Nephron progenitor cell (in vitro differentiated cells): ENCODE measurements around the gene PNCK.

Source experiments
- DNase-seq: peaks from one replicate; pipeline ENCODE4 v3.0.0; 2021
- H3K27ac Mint-ChIP-seq: 2 replicates; pipeline ENCODE4 v1.8.0; 2021; ENCODE audit warnings: mild to moderate bottlenecking, moderate library complexity, mixed read lengths
- H3K27me3 Mint-ChIP-seq: 2 replicates; pipeline ENCODE4 v1.8.0; 2021; ENCODE audit warnings: mild to moderate bottlenecking, low read depth, mixed read lengths; ENCODE audit not compliant: poor library complexity
- H3K36me3 Mint-ChIP-seq: 2 replicates; pipeline ENCODE4 v1.8.0; 2021; ENCODE audit warnings: low read depth, mixed read lengths
- H3K4me1 Mint-ChIP-seq: 2 replicates; pipeline ENCODE4 v1.8.0; 2021; ENCODE audit warnings: mixed read lengths
- H3K4me3 Mint-ChIP-seq: 2 replicates; pipeline ENCODE4 v1.8.0; 2021; ENCODE audit warnings: mild to moderate bottlenecking, moderate library complexity, mixed read lengths
- H3K9me3 Mint-ChIP-seq: 2 replicates; pipeline ENCODE4 v1.8.0; 2021; ENCODE audit warnings: mild to moderate bottlenecking, moderate library complexity, mixed read lengths
- TF ChIP-seq, protein P1 (sequence below): fragments of 200-600 bp; sonication (generic); IDR thresholded peaks from 2 replicates; pipeline ENCODE4 v1.5.0; 2021; ENCODE audit warnings: antibody characterized with exemption

Gene PNCK

DNA sequence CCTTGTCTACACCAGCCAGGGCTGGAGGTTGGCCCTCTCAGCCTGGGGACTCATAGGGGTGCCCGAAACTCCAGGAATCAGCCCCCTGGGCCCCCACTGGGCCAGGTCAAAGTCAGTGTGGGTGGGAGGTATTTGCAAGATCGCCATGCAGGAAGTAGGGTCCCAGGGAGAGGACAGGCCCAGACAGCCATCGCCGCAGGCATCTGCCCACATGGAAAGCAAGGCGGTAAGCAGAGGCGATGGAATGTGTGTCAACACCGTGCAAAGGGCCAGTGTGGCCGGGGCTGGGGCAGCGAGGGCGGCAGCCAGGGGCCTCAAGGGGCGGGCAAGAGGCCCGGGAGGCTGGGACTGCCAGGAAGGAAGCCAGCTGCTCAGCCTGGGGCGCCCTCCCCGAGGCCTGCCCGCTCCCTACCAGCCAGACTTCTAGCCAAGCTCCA, 45.9 kb downstream of the PNCK start:
- TF ChIP-seq, protein P1, sequence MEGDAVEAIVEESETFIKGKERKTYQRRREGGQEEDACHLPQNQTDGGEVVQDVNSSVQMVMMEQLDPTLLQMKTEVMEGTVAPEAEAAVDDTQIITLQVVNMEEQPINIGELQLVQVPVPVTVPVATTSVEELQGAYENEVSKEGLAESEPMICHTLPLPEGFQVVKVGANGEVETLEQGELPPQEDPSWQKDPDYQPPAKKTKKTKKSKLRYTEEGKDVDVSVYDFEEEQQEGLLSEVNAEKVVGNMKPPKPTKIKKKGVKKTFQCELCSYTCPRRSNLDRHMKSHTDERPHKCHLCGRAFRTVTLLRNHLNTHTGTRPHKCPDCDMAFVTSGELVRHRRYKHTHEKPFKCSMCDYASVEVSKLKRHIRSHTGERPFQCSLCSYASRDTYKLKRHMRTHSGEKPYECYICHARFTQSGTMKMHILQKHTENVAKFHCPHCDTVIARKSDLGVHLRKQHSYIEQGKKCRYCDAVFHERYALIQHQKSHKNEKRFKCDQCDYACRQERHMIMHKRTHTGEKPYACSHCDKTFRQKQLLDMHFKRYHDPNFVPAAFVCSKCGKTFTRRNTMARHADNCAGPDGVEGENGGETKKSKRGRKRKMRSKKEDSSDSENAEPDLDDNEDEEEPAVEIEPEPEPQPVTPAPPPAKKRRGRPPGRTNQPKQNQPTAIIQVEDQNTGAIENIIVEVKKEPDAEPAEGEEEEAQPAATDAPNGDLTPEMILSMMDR = no peak
- Mint-ChIP-seq H3K27ac (no peak overlapping the region), H3K9me3 (peaks cover 65% of the 10 kb centered on the region), H3K36me3 (peaks cover 4% of the 10 kb centered on the region), H3K4me1 (peaks cover 13% of the 10 kb centered on the region), H3K27me3 (peaks cover 24% of the 10 kb centered on the region), H3K4me3 (no peak overlapping the region)
- no peak for DNase-seq

DNA sequence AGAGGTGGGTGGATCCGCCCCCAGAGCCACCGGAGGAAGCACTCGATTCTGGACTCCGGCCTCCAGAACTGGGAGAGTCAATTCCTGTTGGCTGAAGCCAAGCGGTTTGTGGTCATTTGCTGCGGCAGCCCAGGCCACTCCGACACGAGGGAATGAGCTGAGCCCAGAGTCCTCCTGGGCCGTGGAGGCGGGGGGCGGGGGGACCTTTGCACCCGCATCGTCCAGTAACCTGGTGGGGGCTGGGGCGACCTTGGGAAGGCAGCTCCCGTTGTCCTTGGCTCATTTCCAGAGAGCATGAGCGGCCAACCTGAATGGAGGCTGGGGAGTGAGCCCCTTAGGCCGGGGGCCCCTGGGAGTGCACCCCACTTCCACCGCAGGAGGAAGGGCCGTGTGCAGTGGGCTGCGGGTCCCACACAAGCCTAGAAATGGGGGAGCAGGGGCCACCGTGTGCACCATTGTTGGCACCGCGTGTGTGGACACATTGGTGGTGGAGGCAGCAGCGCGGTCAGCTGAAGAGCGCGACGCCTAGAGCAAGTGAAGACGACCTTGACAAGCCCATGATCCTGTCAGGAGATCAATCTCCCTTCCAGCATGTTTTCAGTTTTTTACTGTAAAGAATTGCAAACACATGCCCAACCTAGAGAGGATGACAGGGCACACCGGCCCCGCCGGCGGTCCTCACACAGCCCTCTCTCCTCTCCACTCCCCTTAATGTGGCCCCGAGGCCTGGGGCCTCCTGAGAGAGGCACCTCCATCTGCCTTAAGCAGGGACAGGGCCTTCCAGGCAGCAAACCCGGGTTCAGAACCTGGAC, 46.5 kb downstream of the PNCK start:
- peaks cover 68% of the 10 kb centered on the region for H3K9me3 Mint-ChIP-seq
- peaks cover 20% of the 10 kb centered on the region for H3K4me1 Mint-ChIP-seq
- no peak overlapping the region for H3K4me3 Mint-ChIP-seq
- peaks cover 28% of the 10 kb centered on the region for H3K27me3 Mint-ChIP-seq
- no peak for DNase-seq
- H3K27ac Mint-ChIP-seq = no peak overlapping the region
- TF ChIP-seq, protein P1 = no peak
- H3K36me3 Mint-ChIP-seq = peaks cover 4% of the 10 kb centered on the region

DNA sequence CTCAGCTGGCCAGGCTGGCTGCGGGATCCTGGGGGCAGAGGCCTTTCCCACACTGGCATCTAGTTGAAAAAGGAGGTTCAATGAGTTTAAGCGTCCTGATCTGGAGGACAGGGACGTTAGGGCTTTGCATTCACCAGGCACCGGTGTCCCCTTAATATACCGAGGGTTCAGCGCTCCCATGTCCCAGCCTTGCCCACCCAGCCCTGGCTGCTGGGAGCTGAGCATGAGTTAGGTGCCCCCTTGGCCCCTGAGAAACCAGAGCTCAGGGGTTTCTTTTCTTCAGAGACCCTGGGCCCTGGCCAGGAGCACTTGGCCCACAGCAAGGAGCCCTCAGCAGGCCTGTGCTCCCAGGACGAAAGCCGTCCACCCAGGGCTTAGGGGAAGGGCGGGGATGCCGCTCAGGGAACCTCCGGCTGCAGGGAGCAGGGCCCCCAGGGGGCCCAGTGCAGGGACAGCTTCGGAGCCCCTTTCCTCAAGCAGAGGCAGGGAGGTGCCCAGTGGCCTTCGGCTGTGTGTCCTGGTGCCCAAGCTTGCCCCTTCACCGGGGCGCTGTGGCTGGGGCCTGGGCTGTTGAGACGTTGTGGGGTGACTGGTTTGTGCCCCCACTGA, 47.5 kb downstream of the PNCK start:
- H3K4me1 Mint-ChIP-seq = peaks cover 20% of the 10 kb centered on the region
- H3K9me3 Mint-ChIP-seq = peaks cover 65% of the 10 kb centered on the region
- DNase-seq = no peak
- H3K27me3 Mint-ChIP-seq = peaks cover 24% of the 10 kb centered on the region
- H3K36me3 Mint-ChIP-seq = peaks cover 1% of the 10 kb centered on the region
- TF ChIP-seq, protein P1 = no peak
- no peak overlapping the region for H3K27ac Mint-ChIP-seq
- H3K4me3 Mint-ChIP-seq = no peak overlapping the region

DNA sequence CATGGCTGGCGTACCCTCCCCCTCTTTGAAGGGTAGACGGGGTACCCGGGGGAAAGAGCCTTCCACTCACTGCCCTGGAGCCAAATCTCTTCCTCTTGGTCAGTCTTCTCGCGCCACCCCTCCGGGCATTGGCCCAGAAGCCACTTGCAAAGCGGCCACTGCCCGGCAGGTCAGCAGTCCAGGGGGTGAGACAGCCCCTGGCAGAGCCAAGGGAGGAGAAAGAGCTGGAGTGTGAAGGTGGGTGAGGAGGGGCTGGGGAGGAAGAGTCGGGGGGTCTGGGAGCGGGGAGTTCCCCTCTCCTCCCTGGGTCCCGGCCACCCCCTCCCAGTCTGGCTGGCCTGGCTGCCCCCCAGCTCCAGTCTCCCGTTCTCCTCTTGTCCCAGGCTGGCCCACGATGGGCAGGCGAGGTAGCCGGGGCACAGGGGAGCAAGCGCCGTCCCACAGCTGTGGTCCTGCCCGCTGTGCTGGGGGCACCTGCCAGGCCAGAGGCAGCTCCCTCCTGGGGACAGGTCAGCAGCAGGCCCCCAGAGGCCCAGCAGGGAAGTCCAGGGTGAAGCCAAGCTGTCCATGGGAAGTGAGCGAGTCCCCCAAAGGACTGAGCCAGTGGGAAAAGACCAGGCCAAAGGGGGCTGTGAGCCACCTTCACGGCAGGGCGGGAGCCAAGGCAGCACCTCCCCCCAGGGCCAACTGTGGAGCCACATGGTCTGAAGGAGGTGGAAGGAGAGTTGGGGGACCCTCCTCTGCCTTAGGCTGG, 48.2 kb downstream of the PNCK start:
- no peak overlapping the region for H3K4me3 Mint-ChIP-seq
- peaks cover 64% of the 10 kb centered on the region for H3K9me3 Mint-ChIP-seq
- no peaks in the 10 kb centered on the region for H3K36me3 Mint-ChIP-seq
- TF ChIP-seq, protein P1 = no peak
- peaks cover 22% of the 10 kb centered on the region for H3K27me3 Mint-ChIP-seq
- H3K27ac Mint-ChIP-seq = no peak overlapping the region
- no peak for DNase-seq
- H3K4me1 Mint-ChIP-seq = peaks cover 20% of the 10 kb centered on the region

DNA sequence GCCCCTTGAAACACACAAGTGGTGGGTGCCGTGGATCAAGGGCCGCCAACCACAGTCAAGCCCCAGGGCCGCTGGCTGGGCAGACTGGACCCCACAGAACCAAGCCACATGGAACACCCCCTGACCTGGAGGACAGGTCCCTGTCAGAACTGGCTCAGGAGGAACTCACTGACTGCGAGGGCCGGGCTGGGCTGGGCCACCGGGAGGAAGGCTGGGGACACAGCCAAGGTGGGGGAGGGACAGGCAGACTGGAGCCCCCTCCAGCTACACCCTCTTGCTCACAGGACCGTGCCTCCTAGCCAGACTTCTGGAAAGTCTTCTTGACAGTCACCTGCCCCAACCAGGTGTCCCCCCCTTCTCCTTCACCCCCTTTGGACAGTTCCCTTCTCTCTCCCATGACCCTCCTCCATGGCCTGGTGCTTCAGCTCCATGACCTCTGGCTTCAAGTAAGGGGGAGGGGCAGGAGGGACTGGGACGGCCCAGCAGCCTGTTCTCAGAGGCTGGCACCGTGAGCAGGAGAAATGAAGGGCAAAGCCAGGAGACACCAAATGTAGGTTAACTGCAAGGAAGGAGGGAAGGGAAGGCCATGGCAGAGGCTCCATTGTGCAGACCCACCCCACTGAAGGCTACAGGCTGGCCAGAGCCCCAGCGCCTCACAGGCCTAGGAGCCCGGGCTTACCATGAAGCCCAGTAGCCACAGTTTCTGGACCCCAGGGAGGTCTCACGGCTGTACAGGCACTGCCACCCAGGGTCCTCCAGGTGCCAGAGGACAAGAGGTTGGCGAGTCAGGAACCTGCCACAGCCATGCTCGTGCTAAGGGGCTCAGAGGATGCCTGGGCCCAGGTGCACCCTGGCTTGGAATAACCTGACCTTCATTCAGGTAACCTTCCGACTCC, 49.2 kb downstream of the PNCK start:
- Mint-ChIP-seq H3K4me1 (peaks cover 20% of the 10 kb centered on the region), H3K27me3 (peaks cover 18% of the 10 kb centered on the region), H3K36me3 (no peaks in the 10 kb centered on the region), H3K9me3 (peaks cover 55% of the 10 kb centered on the region), H3K4me3 (no peak overlapping the region), H3K27ac (no peak overlapping the region)
- no peak for DNase-seq
- TF ChIP-seq, protein P1 = no peak
